SK-N-SH treated with all-trans-retinoic acid at 6 μM for 48 hours (cell line): ENCODE measurements around the gene PIGL.

Experiments
- ATAC-seq: fragments of 200-7000 bp; cut with Tn5 transposase; 3 replicates; pipeline ENCODE4 v1.9.1; 2020; ENCODE audit warnings: mild to moderate bottlenecking, moderate library complexity
- BACH2 ChIP-seq: fragments of 250-450 bp; sonication (Bioruptor Pico); IDR thresholded peaks from 2 replicates; pipeline ENCODE4 v1.9.0; 2021; ENCODE audit warnings: mild to moderate bottlenecking, borderline replicate concordance
- CREB5 ChIP-seq: fragments of 250-450 bp; sonication (Bioruptor Pico); IDR thresholded peaks from 2 replicates; pipeline ENCODE4 v1.5.1; 2020; ENCODE audit warnings: low read depth, mild to moderate bottlenecking, moderate library complexity
- CSDC2 ChIP-seq: fragments of 250-450 bp; sonication (Bioruptor Pico); IDR thresholded peaks from 2 replicates; pipeline ENCODE4 v1.5.0; 2020; ENCODE audit warnings: mild to moderate bottlenecking, moderate library complexity
- ISL1 ChIP-seq: fragments of 250-450 bp; sonication (Bioruptor Pico); IDR thresholded peaks from 2 replicates; pipeline ENCODE4 v2.1.2; 2022; ENCODE audit warnings: mild to moderate bottlenecking, moderate library complexity
- PATZ1 ChIP-seq: fragments of 250-450 bp; sonication (Bioruptor Pico); IDR thresholded peaks from 2 replicates; pipeline ENCODE4 v1.8.0; 2020; ENCODE audit warnings: mild to moderate bottlenecking, moderate library complexity, borderline replicate concordance
- POU6F1 ChIP-seq: fragments of 250-450 bp; sonication (Bioruptor Pico); IDR thresholded peaks from 2 replicates; pipeline ENCODE4 v1.8.0; 2021; ENCODE audit warnings: low read depth, mild to moderate bottlenecking, moderate library complexity, borderline replicate concordance
- TCF4 ChIP-seq: fragments of 250-450 bp; sonication (Bioruptor Pico); IDR thresholded peaks from 2 replicates; pipeline ENCODE4 v1.8.0; 2021; ENCODE audit warnings: mild to moderate bottlenecking, moderate library complexity, borderline replicate concordance
- TOX ChIP-seq: fragments of 250-450 bp; sonication (Bioruptor Pico); IDR thresholded peaks from 2 replicates; pipeline ENCODE4 v1.8.0; 2021; ENCODE audit warnings: mild to moderate bottlenecking, moderate library complexity, borderline replicate concordance
- TSHZ2 ChIP-seq: fragments of 250-450 bp; sonication (Bioruptor Pico); IDR thresholded peaks from 2 replicates; pipeline ENCODE4 v1.5.0; 2020; ENCODE audit warnings: mild to moderate bottlenecking, moderate library complexity
- ZC3H10 ChIP-seq: fragments of 250-450 bp; sonication (Bioruptor Pico); IDR thresholded peaks from 2 replicates; pipeline ENCODE4 v1.5.1; 2021; ENCODE audit warnings: mild to moderate bottlenecking, moderate library complexity
- ZFP3 ChIP-seq: fragments of 250-450 bp; sonication (Bioruptor Pico); IDR thresholded peaks from 2 replicates; pipeline ENCODE4 v1.5.0; 2020; ENCODE audit warnings: mild to moderate bottlenecking, moderate library complexity

PIGL gene

GRCh38 chr17:16322636-16323035, 105.6 kb downstream of the PIGL start:
- TF ChIP-seq ZFP3: no peak
- no peak for TF ChIP-seq ZC3H10 (CRISPR knock-in tag)
- no peak for TF ChIP-seq CREB5
- no peak for TF ChIP-seq BACH2 (CRISPR knock-in tag)
- TF ChIP-seq TOX (CRISPR knock-in tag): no peak
- peak; percentile 33; the same call in 1 of the 3 replicates for ATAC-seq

- ATAC-seq: no peak
- TF ChIP-seq PATZ1 (CRISPR knock-in tag): no peak
Measured at GRCh38 chr17:16325964-16326363, 109.0 kb downstream of the PIGL start.

- ATAC-seq: no peak
Measured at GRCh38 chr17:16327018-16327417, 110.0 kb downstream of the PIGL start.

More at GRCh38 chr17:16327018-16327417, 110.0 kb downstream of the PIGL start:
- TF ChIP-seq PATZ1 (CRISPR knock-in tag) (no peak), TCF4 (CRISPR knock-in tag) (no peak), TSHZ2 (CRISPR knock-in tag) (no peak), CREB5 (no peak), POU6F1 (CRISPR knock-in tag) (no peak), CSDC2 (CRISPR knock-in tag) (no peak), ISL1 (CRISPR knock-in tag) (no peak), TOX (CRISPR knock-in tag) (no peak)
